ENCODE results near the gene PAX8. TPM values are rescaled to one million over a fixed set of nuclear protein-coding genes. Genes with fewer than 3 reads are reported as not detected.
"Not testable (repeated sequence)": the region's sequence is repeated elsewhere in the genome, so short reads cannot be mapped to it uniquely, and the experiment has no call there.

PAX8 gene
- total RNA-seq, 1 experiment from 2014 or later = 1.8 TPM

GRCh38 chr2:113237604-113238160 lies 41.0 kb downstream of the PAX8 start:
- no peak for DNase-seq (ENCODE audit: low spot score)

- DNase-seq (ENCODE audit: low spot score) = no peak
Observed at GRCh38 chr2:113236367-113237159, 42.2 kb downstream of the PAX8 start.

GRCh38 chr2:113235347-113236226 lies 43.1 kb downstream of the PAX8 start:
- DNase-seq (ENCODE audit: low spot score) = not testable (repeated sequence)

- no peak for DNase-seq (ENCODE audit: low spot score)
Observed at GRCh38 chr2:113234721-113235346, 43.9 kb downstream of the PAX8 start.

- no peak for DNase-seq (ENCODE audit: low spot score)
Observed at GRCh38 chr2:113233593-113234550, 44.8 kb downstream of the PAX8 start.

- DNase-seq (ENCODE audit: low spot score) = no peak
Observed at GRCh38 chr2:113232740-113233139, 46.0 kb downstream of the PAX8 start.

- no peak for DNase-seq (ENCODE audit: low spot score)
Observed at GRCh38 chr2:113232123-113232522, 46.6 kb downstream of the PAX8 start.

- DNase-seq (ENCODE audit: low spot score) = no peak
Observed at GRCh38 chr2:113231064-113231463, 47.7 kb downstream of the PAX8 start.

- no peak for DNase-seq (ENCODE audit: low spot score)
Observed at GRCh38 chr2:113230531-113230930, 48.2 kb downstream of the PAX8 start.

- DNase-seq (ENCODE audit: low spot score) = no peak
Observed at GRCh38 chr2:113229795-113230194, 48.9 kb downstream of the PAX8 start.

GRCh38 chr2:113228991-113229716 lies 49.6 kb downstream of the PAX8 start:
- no peak for DNase-seq (ENCODE audit: low spot score)

- DNase-seq (ENCODE audit: low spot score) = no peak
Observed at GRCh38 chr2:113228351-113228750, 50.4 kb downstream of the PAX8 start.

GRCh38 chr2:113227698-113228097 lies 51.0 kb downstream of the PAX8 start:
- DNase-seq (ENCODE audit: low spot score) = no peak

GRCh38 chr2:113227290-113227689 lies 51.4 kb downstream of the PAX8 start:
- DNase-seq (ENCODE audit: low spot score) = no peak

GRCh38 chr2:113226462-113226861 lies 52.3 kb downstream of the PAX8 start:
- DNase-seq (ENCODE audit: low spot score) = no peak

GRCh38 chr2:113225263-113226259 lies 53.2 kb downstream of the PAX8 start:
- peak; percentile 71 for DNase-seq (ENCODE audit: low spot score)

GRCh38 chr2:113224647-113225236 lies 54.0 kb downstream of the PAX8 start:
- no peak for DNase-seq (ENCODE audit: low spot score)

GRCh38 chr2:113223813-113224212 lies 54.9 kb downstream of the PAX8 start:
- no peak for DNase-seq (ENCODE audit: low spot score)

- DNase-seq (ENCODE audit: low spot score) = no peak
Observed at GRCh38 chr2:113221846-113222245, 56.9 kb downstream of the PAX8 start.
